Measurements from ENCODE around the gene TOMM6. TPM values are rescaled to one million over a fixed set of nuclear protein-coding genes. Genes with fewer than 3 reads are reported as not detected.

The TOMM6 gene
- total RNA-seq, 3 donors from 2014 or later: 108 to 127 (median 117) TPM

DNA sequence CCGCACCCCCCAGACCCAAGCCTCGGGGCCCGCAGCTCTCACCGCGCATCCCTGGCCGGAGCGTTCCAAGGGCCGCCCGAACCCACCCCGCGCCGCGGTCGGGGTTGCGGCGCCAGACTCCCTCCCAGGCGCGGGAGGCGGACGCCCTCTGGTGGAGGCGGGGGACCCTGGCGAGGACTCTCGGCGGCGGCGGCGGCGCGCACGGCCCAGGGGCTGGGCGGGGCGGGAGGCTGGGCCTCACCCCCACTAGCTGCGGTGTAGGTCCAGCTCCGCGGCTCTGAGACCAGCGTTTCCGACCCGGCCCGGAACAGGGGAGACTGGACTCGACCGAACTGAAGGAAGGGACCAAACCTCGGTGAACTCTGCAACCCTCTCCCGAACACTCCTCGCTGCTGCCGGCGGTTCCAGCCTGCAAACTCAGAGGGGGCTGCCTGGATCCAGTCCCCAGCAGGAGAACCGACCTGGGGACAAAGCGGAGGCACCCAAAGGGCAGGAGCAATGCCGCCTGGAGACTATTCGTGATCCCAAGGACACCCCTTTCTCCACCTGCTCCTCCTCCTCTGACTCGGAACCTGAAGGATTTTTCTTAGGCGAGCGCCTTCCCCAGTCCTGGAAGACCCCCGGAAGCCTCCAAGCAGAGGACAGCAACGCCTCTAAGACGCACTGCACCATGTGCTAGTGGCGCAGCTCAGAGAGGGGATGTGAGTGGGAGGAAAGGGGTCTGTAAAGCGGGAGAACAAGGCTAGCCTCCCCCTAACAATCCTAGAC lies 859 bp upstream of the TOMM6 start:
- Histone ChIP-seq H3K27ac (peak overlapping the region; percentile 93 to 95), H3K27me3 (no peaks in the 10 kb centered on the region), H3K36me3 (no peaks in the 10 kb centered on the region), H3K9me3 (no peaks in the 10 kb centered on the region), H3K4me1 (peaks cover 0 to 17% of the 10 kb centered on the region in 2 donors), H3K4me3 (peak overlapping the region; percentile 73 to 89 (median 78))
- intact Hi-C loops (cut with DNase I; ENCODE audit: low total_unique reads): loop anchor here (10.0 kb wide), 1 partner anchor 148 kb away; no protein-coding TSS in a partner anchor
- peak; percentile 75 to 88 for DNase-seq (ENCODE audit: low spot score in 2 of 2)
- TF ChIP-seq POLR2AphosphoS5 (IDR thresholded peaks at IDR 0.05) (peak in 2 of 3 donors; percentile 8 to 18), CTCF (IDR thresholded peaks at IDR 0.05) (peak; percentile 13 to 61 (median 34)), POLR2A (IDR thresholded peaks at IDR 0.05) (no peak)

- Histone ChIP-seq H3K4me1 (peaks cover 0 to 17% of the 10 kb centered on the region in 2 donors), H3K36me3 (no peaks in the 10 kb centered on the region), H3K27me3 (no peaks in the 10 kb centered on the region), H3K9me3 (no peaks in the 10 kb centered on the region), H3K4me3 (no peak overlapping the region), H3K27ac (no peak overlapping the region)
- TF ChIP-seq POLR2A (IDR thresholded peaks at IDR 0.05): no peak
- no peak for TF ChIP-seq POLR2AphosphoS5 (IDR thresholded peaks at IDR 0.05)
- no peak for TF ChIP-seq CTCF (IDR thresholded peaks at IDR 0.05)
- DNase-seq (ENCODE audit: low spot score in 2 of 2): no peak
- intact Hi-C loops (cut with DNase I; ENCODE audit: low total_unique reads): loop anchor here (10.0 kb wide), 1 partner anchor 145 kb away; no protein-coding TSS in a partner anchor
These were observed 1.9 kb downstream of the TOMM6 start for GRCh38 chr6:41789390-41789724.

GRCh38 chr6:41790045-41790444 lies 2.6 kb downstream of the TOMM6 start:
- no peak for TF ChIP-seq POLR2A (IDR thresholded peaks at IDR 0.05)
- TF ChIP-seq CTCF (IDR thresholded peaks at IDR 0.05): no peak
- TF ChIP-seq POLR2AphosphoS5 (IDR thresholded peaks at IDR 0.05): no peak
- DNase-seq (ENCODE audit: low spot score in 2 of 2): no peak
- Histone ChIP-seq H3K4me3 (no peak overlapping the region), H3K27me3 (no peaks in the 10 kb centered on the region), H3K9me3 (no peaks in the 10 kb centered on the region), H3K27ac (no peak overlapping the region), H3K36me3 (no peaks in the 10 kb centered on the region), H3K4me1 (peaks cover 0 to 17% of the 10 kb centered on the region in 2 donors)
- intact Hi-C loops (cut with DNase I; ENCODE audit: low total_unique reads): no loop called here

- no peaks in the 10 kb centered on the region for H3K27me3 ChIP-seq
- peaks cover 0 to 11% of the 10 kb centered on the region in 2 donors for H3K4me1 ChIP-seq
- intact Hi-C loops (cut with DNase I; ENCODE audit: low total_unique reads): no loop called here
- H3K27ac ChIP-seq: no peak overlapping the region
- no peak for DNase-seq (ENCODE audit: low spot score in 2 of 2)
- no peak overlapping the region for H3K4me3 ChIP-seq
- no peaks in the 10 kb centered on the region for H3K36me3 ChIP-seq
- no peak for TF ChIP-seq POLR2A (IDR thresholded peaks at IDR 0.05)
- no peak for TF ChIP-seq CTCF (IDR thresholded peaks at IDR 0.05)
- TF ChIP-seq POLR2AphosphoS5 (IDR thresholded peaks at IDR 0.05): no peak
- no peaks in the 10 kb centered on the region for H3K9me3 ChIP-seq
These were observed 3.8 kb downstream of the TOMM6 start for GRCh38 chr6:41791305-41791704.

GRCh38 chr6:41791984-41792383 lies 4.5 kb downstream of the TOMM6 start:
- Histone ChIP-seq H3K27ac (no peak overlapping the region), H3K9me3 (no peaks in the 10 kb centered on the region), H3K4me3 (no peak overlapping the region), H3K27me3 (no peaks in the 10 kb centered on the region), H3K4me1 (peaks cover 0 to 11% of the 10 kb centered on the region in 2 donors), H3K36me3 (no peaks in the 10 kb centered on the region)
- no peak for DNase-seq (ENCODE audit: low spot score in 2 of 2)
- intact Hi-C loops (cut with DNase I; ENCODE audit: low total_unique reads): no loop called here
- TF ChIP-seq CTCF (IDR thresholded peaks at IDR 0.05): no peak
- TF ChIP-seq POLR2AphosphoS5 (IDR thresholded peaks at IDR 0.05): no peak
- no peak for TF ChIP-seq POLR2A (IDR thresholded peaks at IDR 0.05)
